HEK293 (cell line): ENCODE measurements around the gene PKDCC.
A peak's percentile ranks its signal among the peaks of the same experiment; 100 is the strongest.

Experiments used
- BCL11B ChIP-seq: fragments of 450-650 bp; formaldehyde crosslinking; IDR thresholded peaks from 2 replicates; pipeline ENCODE4 v1.5.1; 2016; ENCODE audit warnings: low read depth, missing biosample characterization, missing genetic modification characterization
- EGR2 ChIP-seq: fragments of 450-650 bp; formaldehyde crosslinking; IDR thresholded peaks from 2 replicates; pipeline ENCODE4 v1.5.1; 2016; ENCODE audit warnings: low read depth, missing biosample characterization, missing genetic modification characterization
- FEZF1 ChIP-seq: fragments of 450-650 bp; formaldehyde crosslinking; IDR thresholded peaks from 2 replicates; pipeline ENCODE4 v1.5.1; 2016; ENCODE audit warnings: missing biosample characterization, missing genetic modification characterization
- GFI1B ChIP-seq: fragments of 450-650 bp; formaldehyde crosslinking; IDR thresholded peaks from 2 replicates; pipeline ENCODE4 v1.5.1; 2016; ENCODE audit warnings: missing biosample characterization, missing genetic modification characterization
- GLIS2 ChIP-seq: fragments of 450-650 bp; formaldehyde crosslinking; IDR thresholded peaks from 2 replicates; pipeline ENCODE4 v1.5.1; 2016; ENCODE audit warnings: missing biosample characterization, missing genetic modification characterization
- IKZF3 ChIP-seq: fragments of 450-650 bp; IDR thresholded peaks from 2 replicates; pipeline ENCODE4 v1.5.0; 2018; ENCODE audit warnings: missing biosample characterization, mild to moderate bottlenecking, missing genetic modification characterization, moderate library complexity
- KLF7 ChIP-seq: fragments of 450-650 bp; formaldehyde crosslinking; IDR thresholded peaks from 2 replicates; pipeline ENCODE4 v1.5.1; 2016; ENCODE audit warnings: missing biosample characterization, missing genetic modification characterization, borderline replicate concordance
- REST ChIP-seq: fragments of 450-650 bp; formaldehyde crosslinking; IDR thresholded peaks from 2 replicates; pipeline ENCODE4 v1.5.1; 2016; ENCODE audit warnings: missing biosample characterization, missing genetic modification characterization
- SCRT1 ChIP-seq: fragments of 450-650 bp; formaldehyde crosslinking; IDR thresholded peaks from 2 replicates; pipeline ENCODE4 v1.5.1; 2016; ENCODE audit warnings: missing biosample characterization, missing genetic modification characterization, borderline replicate concordance
- SP2 ChIP-seq: fragments of 450-650 bp; formaldehyde crosslinking; IDR thresholded peaks from 2 replicates; pipeline ENCODE4 v1.5.1; 2016; ENCODE audit warnings: missing biosample characterization, missing genetic modification characterization
- TCF7L2 ChIP-seq: IDR thresholded peaks from 2 replicates; pipeline ENCODE4 v1.6.1; 2011; ENCODE audit warnings: low read depth, mild to moderate bottlenecking, inconsistent platforms, low read length, moderate library complexity, borderline replicate concordance
- WT1 ChIP-seq: fragments of 450-650 bp; formaldehyde crosslinking; IDR thresholded peaks from 2 replicates; pipeline ENCODE4 v1.5.1; 2016; ENCODE audit warnings: missing biosample characterization, missing genetic modification characterization
- ZBTB21 ChIP-seq: fragments of 450-650 bp; formaldehyde crosslinking; IDR thresholded peaks from 2 replicates; pipeline ENCODE4 v1.5.1; 2017; ENCODE audit warnings: missing biosample characterization, missing genetic modification characterization
- ZNF140 ChIP-seq: fragments of 450-650 bp; formaldehyde crosslinking; IDR thresholded peaks from 2 replicates; pipeline ENCODE4 v1.5.1; 2016; ENCODE audit warnings: missing biosample characterization, missing genetic modification characterization
- ZNF146 ChIP-seq: fragments of 450-650 bp; formaldehyde crosslinking; IDR thresholded peaks from 2 replicates; pipeline ENCODE4 v1.5.1; 2016; ENCODE audit warnings: missing biosample characterization, missing genetic modification characterization
- ZNF19 ChIP-seq: fragments of 450-650 bp; formaldehyde crosslinking; IDR thresholded peaks from 2 replicates; pipeline ENCODE4; 2016; ENCODE audit warnings: missing biosample characterization, missing genetic modification characterization, low read depth
- ZNF211 ChIP-seq: fragments of 450-650 bp; formaldehyde crosslinking; IDR thresholded peaks from 2 replicates; pipeline ENCODE4 v1.5.1; 2016; ENCODE audit warnings: low read depth, missing biosample characterization, missing genetic modification characterization
- ZNF221 ChIP-seq: fragments of 450-650 bp; formaldehyde crosslinking; IDR thresholded peaks from 2 replicates; pipeline ENCODE4 v1.5.1; 2017; ENCODE audit warnings: missing biosample characterization, missing genetic modification characterization, borderline replicate concordance
- ZNF223 ChIP-seq: fragments of 450-650 bp; formaldehyde crosslinking; IDR thresholded peaks from 2 replicates; pipeline ENCODE4 v1.5.1; 2016; ENCODE audit warnings: missing biosample characterization, missing genetic modification characterization
- ZNF24 ChIP-seq: fragments of 450-650 bp; formaldehyde crosslinking; IDR thresholded peaks from 2 replicates; pipeline ENCODE4 v1.5.1; 2016; ENCODE audit warnings: missing biosample characterization, missing genetic modification characterization
- ZNF266 ChIP-seq: fragments of 450-650 bp; formaldehyde crosslinking; IDR thresholded peaks from 2 replicates; pipeline ENCODE4 v1.5.1; 2016; ENCODE audit warnings: missing biosample characterization, missing genetic modification characterization, low read depth
- ZNF324 ChIP-seq: fragments of 450-650 bp; formaldehyde crosslinking; IDR thresholded peaks from 2 replicates; pipeline ENCODE4 v1.5.1; 2016; ENCODE audit warnings: missing biosample characterization, missing genetic modification characterization
- ZNF394 ChIP-seq: fragments of 450-650 bp; formaldehyde crosslinking; IDR thresholded peaks from 2 replicates; pipeline ENCODE4 v1.5.1; 2016; ENCODE audit warnings: missing biosample characterization, missing genetic modification characterization, mild to moderate bottlenecking, moderate library complexity, borderline replicate concordance
- ZNF426 ChIP-seq: fragments of 450-650 bp; formaldehyde crosslinking; IDR thresholded peaks from 2 replicates; pipeline ENCODE4 v1.5.1; 2017; ENCODE audit warnings: missing biosample characterization, missing genetic modification characterization, mild to moderate bottlenecking, inconsistent platforms, moderate library complexity
- ZNF473 ChIP-seq: fragments of 450-650 bp; formaldehyde crosslinking; IDR thresholded peaks from 2 replicates; pipeline ENCODE4 v1.5.1; 2017; ENCODE audit warnings: missing biosample characterization, missing genetic modification characterization
- ZNF48 ChIP-seq: fragments of 450-650 bp; formaldehyde crosslinking; IDR thresholded peaks from 2 replicates; pipeline ENCODE4 v1.5.1; 2016; ENCODE audit warnings: missing biosample characterization, missing genetic modification characterization
- ZNF510 ChIP-seq: fragments of 450-650 bp; formaldehyde crosslinking; IDR thresholded peaks from 2 replicates; pipeline ENCODE4 v1.5.1; 2018; ENCODE audit warnings: mild to moderate bottlenecking, missing genetic modification characterization, missing biosample characterization; ENCODE audit not compliant: insufficient replicate concordance
- ZNF521 ChIP-seq: fragments of 450-650 bp; formaldehyde crosslinking; IDR thresholded peaks from 2 replicates; pipeline ENCODE4 v1.5.1; 2017; ENCODE audit warnings: missing biosample characterization, mild to moderate bottlenecking, missing genetic modification characterization
- ZNF596 ChIP-seq: fragments of 450-650 bp; IDR thresholded peaks from 2 replicates; pipeline ENCODE4 v1.5.0; 2018; ENCODE audit warnings: missing biosample characterization, mild to moderate bottlenecking, missing genetic modification characterization, moderate library complexity
- ZNF600 ChIP-seq: fragments of 450-650 bp; formaldehyde crosslinking; IDR thresholded peaks from 2 replicates; pipeline ENCODE4 v1.5.1; 2016; ENCODE audit warnings: missing biosample characterization, missing genetic modification characterization
- ZNF658 ChIP-seq: fragments of 450-650 bp; formaldehyde crosslinking; IDR thresholded peaks from 2 replicates; pipeline ENCODE4; 2016; ENCODE audit warnings: missing biosample characterization, missing genetic modification characterization
- ZNF76 ChIP-seq: fragments of 450-650 bp; formaldehyde crosslinking; IDR thresholded peaks from 2 replicates; pipeline ENCODE4; 2016; ENCODE audit warnings: low read depth, missing biosample characterization, missing genetic modification characterization, borderline replicate concordance
- ZXDB ChIP-seq: fragments of 450-650 bp; formaldehyde crosslinking; IDR thresholded peaks from 2 replicates; pipeline ENCODE4 v1.5.1; 2016; ENCODE audit warnings: missing biosample characterization, missing genetic modification characterization
- TF ChIP-seq, protein P1 (sequence below): fragments of 450-650 bp; formaldehyde crosslinking; IDR thresholded peaks from 2 replicates; pipeline ENCODE4 v1.5.0; 2017; ENCODE audit warnings: missing biosample characterization, missing genetic modification characterization, borderline replicate concordance
- TF ChIP-seq, protein P2 (sequence below): fragments of 450-650 bp; formaldehyde crosslinking; IDR thresholded peaks from 2 replicates; pipeline ENCODE4 v1.5.1; 2016; ENCODE audit warnings: missing biosample characterization, missing genetic modification characterization

PKDCC gene

DNA sequence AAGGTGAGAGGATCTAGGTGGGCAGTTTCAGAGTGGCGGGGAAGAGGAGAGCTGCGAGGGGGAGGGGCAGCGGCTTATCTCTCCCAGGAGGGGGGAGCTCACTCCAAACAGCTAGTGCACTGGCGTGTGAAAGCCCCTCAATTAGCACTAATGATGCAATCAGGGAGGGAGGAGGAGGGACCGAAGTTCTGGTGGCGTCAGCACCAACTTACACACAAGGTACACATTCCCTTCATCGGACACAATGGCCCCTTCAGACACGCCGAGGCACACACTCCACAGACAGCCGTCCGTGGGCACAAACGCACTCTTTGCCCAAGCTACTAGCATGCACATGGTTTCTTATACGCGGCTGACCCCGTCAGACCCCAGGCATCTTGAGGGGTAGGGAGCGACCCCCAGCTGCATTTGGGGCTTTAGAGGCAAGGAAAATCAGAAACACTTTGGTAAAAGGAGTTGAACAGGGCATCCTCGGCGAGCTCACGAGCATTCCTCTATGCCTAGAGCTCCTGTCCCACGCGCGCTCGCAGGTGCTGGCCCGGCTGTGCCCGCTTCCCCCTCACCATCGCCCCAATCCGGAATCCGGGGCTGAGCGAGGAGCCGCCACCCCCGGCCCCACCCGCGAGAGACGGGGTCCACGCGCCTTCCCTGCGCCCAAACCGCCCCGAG, 868 bp upstream of the PKDCC start (continued):
- TF ChIP-seq GFI1B = no peak
- TF ChIP-seq IKZF3 = peak; percentile 69
- no peak for TF ChIP-seq ZNF394
- TF ChIP-seq BCL11B (tag by site-specific recombination) = no peak
- TF ChIP-seq ZNF19 (tag by site-specific recombination) = no peak
- TF ChIP-seq ZNF223 = no peak
- peak; percentile 59; the same call in 1 of the 2 replicates for TF ChIP-seq ZNF324 (tag by site-specific recombination)
- TF ChIP-seq ZNF521 = no peak
- no peak for TF ChIP-seq EGR2 (tag by site-specific recombination)
- TF ChIP-seq ZNF600 (tag by site-specific recombination) = 0 out of 2 replicates have a peak, but pooled peaks have one; percentile 17
- peak; percentile 41; the same call in 1 of the 2 replicates for TF ChIP-seq SP2 (tag by site-specific recombination)
- no peak for TF ChIP-seq SCRT1 (tag by site-specific recombination)
- peak; percentile 87 for TF ChIP-seq ZNF24 (tag by site-specific recombination)
- no peak for TF ChIP-seq TCF7L2
- 0 out of 2 replicates have a peak, but pooled peaks have one; percentile 28 for TF ChIP-seq GLIS2 (tag by site-specific recombination)
- TF ChIP-seq, protein P1, sequence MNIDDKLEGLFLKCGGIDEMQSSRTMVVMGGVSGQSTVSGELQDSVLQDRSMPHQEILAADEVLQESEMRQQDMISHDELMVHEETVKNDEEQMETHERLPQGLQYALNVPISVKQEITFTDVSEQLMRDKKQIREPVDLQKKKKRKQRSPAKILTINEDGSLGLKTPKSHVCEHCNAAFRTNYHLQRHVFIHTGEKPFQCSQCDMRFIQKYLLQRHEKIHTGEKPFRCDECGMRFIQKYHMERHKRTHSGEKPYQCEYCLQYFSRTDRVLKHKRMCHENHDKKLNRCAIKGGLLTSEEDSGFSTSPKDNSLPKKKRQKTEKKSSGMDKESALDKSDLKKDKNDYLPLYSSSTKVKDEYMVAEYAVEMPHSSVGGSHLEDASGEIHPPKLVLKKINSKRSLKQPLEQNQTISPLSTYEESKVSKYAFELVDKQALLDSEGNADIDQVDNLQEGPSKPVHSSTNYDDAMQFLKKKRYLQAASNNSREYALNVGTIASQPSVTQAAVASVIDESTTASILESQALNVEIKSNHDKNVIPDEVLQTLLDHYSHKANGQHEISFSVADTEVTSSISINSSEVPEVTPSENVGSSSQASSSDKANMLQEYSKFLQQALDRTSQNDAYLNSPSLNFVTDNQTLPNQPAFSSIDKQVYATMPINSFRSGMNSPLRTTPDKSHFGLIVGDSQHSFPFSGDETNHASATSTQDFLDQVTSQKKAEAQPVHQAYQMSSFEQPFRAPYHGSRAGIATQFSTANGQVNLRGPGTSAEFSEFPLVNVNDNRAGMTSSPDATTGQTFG (tag by site-specific recombination) = no peak
- TF ChIP-seq ZNF211 (tag by site-specific recombination) = no peak
- TF ChIP-seq ZNF76 (tag by site-specific recombination) = no peak
- no peak for TF ChIP-seq ZNF48
- TF ChIP-seq ZNF658 (tag by site-specific recombination) = no peak
- no peak for TF ChIP-seq REST (tag by site-specific recombination)
- 0 out of 2 replicates have a peak, but pooled peaks have one; percentile 34 for TF ChIP-seq ZNF596 (tag by site-specific recombination)
- no peak for TF ChIP-seq ZNF146 (tag by site-specific recombination)
- TF ChIP-seq ZNF510 (tag by site-specific recombination) = no peak
- peak; percentile 83 for TF ChIP-seq ZBTB21 (tag by site-specific recombination)
- TF ChIP-seq KLF7 (tag by site-specific recombination) = no peak
- no peak for TF ChIP-seq ZNF426
- TF ChIP-seq ZNF473 (tag by site-specific recombination) = no peak
- TF ChIP-seq ZNF221 (tag by site-specific recombination) = no peak
- peak; percentile 76 for TF ChIP-seq WT1
- no peak for TF ChIP-seq ZXDB (tag by site-specific recombination)
- TF ChIP-seq, protein P2, sequence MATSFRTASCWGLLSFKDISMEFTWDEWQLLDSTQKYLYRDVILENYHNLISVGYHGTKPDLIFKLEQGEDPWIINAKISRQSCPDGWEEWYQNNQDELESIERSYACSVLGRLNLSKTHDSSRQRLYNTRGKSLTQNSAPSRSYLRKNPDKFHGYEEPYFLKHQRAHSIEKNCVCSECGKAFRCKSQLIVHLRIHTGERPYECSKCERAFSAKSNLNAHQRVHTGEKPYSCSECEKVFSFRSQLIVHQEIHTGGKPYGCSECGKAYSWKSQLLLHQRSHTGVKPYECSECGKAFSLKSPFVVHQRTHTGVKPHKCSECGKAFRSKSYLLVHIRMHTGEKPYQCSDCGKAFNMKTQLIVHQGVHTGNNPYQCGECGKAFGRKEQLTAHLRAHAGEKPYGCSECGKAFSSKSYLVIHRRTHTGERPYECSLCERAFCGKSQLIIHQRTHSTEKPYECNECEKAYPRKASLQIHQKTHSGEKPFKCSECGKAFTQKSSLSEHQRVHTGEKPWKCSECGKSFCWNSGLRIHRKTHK (tag by site-specific recombination) = no peak
- no peak for TF ChIP-seq FEZF1 (tag by site-specific recombination)
- TF ChIP-seq ZNF140 = no peak
- TF ChIP-seq ZNF266 = no peak
